Measurements from ENCODE around the gene EBLN1. TPM values are rescaled to one million over a fixed set of nuclear protein-coding genes. Genes with fewer than 3 reads are reported as not detected.

The EBLN1 gene
- total and polyA plus RNA-seq, 4 experiments from 2014 or later, result not detected

Other genes starting within 250 kb of the EBLN1 start
- gene DNAJC1, start 214.3 kb downstream of the EBLN1 start, total RNA-seq, result 10 to 100 TPM; 15.0 to 16.7 TPM
- gene DNAJC1, start 214.3 kb downstream of the EBLN1 start, polyA plus RNA-seq, result 10 to 100 TPM; 13.0 to 22.0 TPM
- 10 to 100 TPM; 67.9 to 68.5 TPM for gene COMMD3, start 98.4 kb upstream of the EBLN1 start, total RNA-seq
- gene COMMD3, start 98.4 kb upstream of the EBLN1 start, polyA plus RNA-seq, result 10 to 100 TPM; 71.1 to 88.1 TPM
- 100 to 1,000 TPM in 1 of 2 experiments, 10 to 100 TPM in 1; 99.0 to 108 TPM for gene BMI1, start 103.1 kb upstream of the EBLN1 start, total RNA-seq
- 10 to 100 TPM; 40.5 to 54.5 TPM for gene BMI1, start 103.1 kb upstream of the EBLN1 start, polyA plus RNA-seq
- gene SPAG6, start 127.5 kb upstream of the EBLN1 start, total RNA-seq, result not detected
- gene SPAG6, start 127.5 kb upstream of the EBLN1 start, polyA plus RNA-seq, result not detected

Data from CD4-positive, alpha-beta memory T cell (primary cell).